ENCODE results near the gene TGFB2. TPM values are rescaled to one million over a fixed set of nuclear protein-coding genes. Genes with fewer than 3 reads are reported as not detected.

TGFB2 gene
- total RNA-seq, 5 donors from 2014 or later (not counting 1 experiment from before 2014, with no cell fraction given): 0.06 to 0.23 (median 0.23) TPM; not detected in 2

DNA sequence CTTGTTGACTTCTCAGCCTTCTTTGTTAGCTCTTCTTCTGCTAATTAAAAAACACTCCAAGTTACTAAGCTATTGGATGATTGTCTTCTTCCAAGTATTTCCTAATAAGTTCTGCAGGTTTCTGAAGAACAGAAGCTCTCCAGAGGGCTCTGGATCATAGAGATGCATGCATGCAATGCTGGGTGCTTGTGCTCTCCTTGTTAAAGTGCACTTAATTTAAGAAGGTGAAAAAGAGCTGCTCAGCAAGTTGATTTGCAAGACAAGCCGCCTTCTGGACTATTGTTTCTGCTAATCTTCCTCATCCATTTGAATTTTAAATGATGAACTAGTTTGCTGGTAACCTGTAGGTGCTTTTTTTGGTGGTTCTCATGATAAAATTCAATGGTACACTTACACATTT lies 43.9 kb upstream of the TGFB2 start:
- H3K4me3 Mint-ChIP-seq: no peak overlapping the region
- no peak for ATAC-seq (replicated peaks in 1 of 4)
- CTCF ChIA-PET: interaction anchor here in 1 of 2 donors (0.6 kb wide), 1 partner anchor 1685 kb away, joined by 3 read pairs; no protein-coding TSS in a partner anchor

GRCh38 chr1:218302155-218302554 lies 43.0 kb upstream of the TGFB2 start:
- H3K4me1 Mint-ChIP-seq: peaks cover 15 to 27% (median 21%) of the 10 kb centered on the region in 3 donors
- ChIA-PET CTCF (interaction anchor here in 1 of 2 donors (0.6 to 0.8 kb wide), 2 partner anchors 16 to 17 kb away, joined by 3 to 4 read pairs; partner anchors contain the start of gene RRP15), POLR2A (no interaction called here)
- 94% methylated on average over 3 of the region's 3 CpGs for whole genome bisulfite sequencing (ENCODE audit: insufficient coverage)
- Histone ChIP-seq H3K36me3 (ENCODE audit: control insufficient read depth in 2 of 2, extremely low read depth in 1 of 2, insufficient read depth in 1 of 2, low read length in 1 of 2) (peaks cover 6 to 24% of the 10 kb centered on the region in 2 donors), H3K4me3 (ENCODE audit: control insufficient read depth in 1 of 2, extremely low read depth in 1 of 2, low read length in 1 of 2) (no peak overlapping the region), H3K27me3 (replicated peaks in 1 of 2; ENCODE audit: control insufficient read depth in 2 of 2, extremely low read depth in 1 of 2, insufficient read depth in 2 of 2, low read length in 1 of 2) (no peaks in the 10 kb centered on the region), H3K27ac (ENCODE audit: low read length) (no peak overlapping the region), H3K4me1 (ENCODE audit: control insufficient read depth in 1 of 2, extremely low read depth in 1 of 2, insufficient read depth in 2 of 2, low read length in 2 of 2) (peaks cover 0 to 2% of the 10 kb centered on the region in 2 experiments), H3K9me3 (no peaks in the 10 kb centered on the region)
- ATAC-seq (replicated peaks in 1 of 4): no peak
- no peak overlapping the region for H3K4me3 Mint-ChIP-seq
- peaks cover 31% of the 10 kb centered on the region for H3K36me3 Mint-ChIP-seq
- no peak for DNase-seq
- H3K27ac Mint-ChIP-seq: no peak overlapping the region
- no peaks in the 10 kb centered on the region for H3K9me3 Mint-ChIP-seq
- no peaks in the 10 kb centered on the region for H3K27me3 Mint-ChIP-seq

More for the DNA sequence above, 43.9 kb upstream of the TGFB2 start:
- H3K9me3 ChIP-seq: no peaks in the 10 kb centered on the region
- H3K27me3 ChIP-seq (replicated peaks in 1 of 2; ENCODE audit: control insufficient read depth in 2 of 2, extremely low read depth in 1 of 2, insufficient read depth in 2 of 2, low read length in 1 of 2): no peaks in the 10 kb centered on the region
- no peak overlapping the region for H3K27ac Mint-ChIP-seq
- peaks cover 6 to 21% of the 10 kb centered on the region in 2 donors for H3K36me3 ChIP-seq (ENCODE audit: control insufficient read depth in 2 of 2, extremely low read depth in 1 of 2, insufficient read depth in 1 of 2, low read length in 1 of 2)
- H3K36me3 Mint-ChIP-seq: peaks cover 29% of the 10 kb centered on the region
- H3K27ac ChIP-seq (ENCODE audit: low read length): no peak overlapping the region
- WGBS (ENCODE audit: insufficient coverage): no CpG with 5 or more reads among the region's 1 CpG
- peaks cover 22 to 31% (median 26%) of the 10 kb centered on the region in 3 donors for H3K4me1 Mint-ChIP-seq
- no peaks in the 10 kb centered on the region for H3K9me3 Mint-ChIP-seq
- DNase-seq: no peak
- H3K4me3 ChIP-seq (ENCODE audit: control insufficient read depth in 1 of 2, extremely low read depth in 1 of 2, low read length in 1 of 2): no peak overlapping the region
- peaks cover 0 to 2% of the 10 kb centered on the region in 2 experiments for H3K4me1 ChIP-seq (ENCODE audit: control insufficient read depth in 1 of 2, extremely low read depth in 1 of 2, insufficient read depth in 2 of 2, low read length in 2 of 2)
- POLR2A ChIA-PET: no interaction called here
- no peaks in the 10 kb centered on the region for H3K27me3 Mint-ChIP-seq

- H3K27me3 ChIP-seq (replicated peaks in 1 of 2; ENCODE audit: control insufficient read depth in 2 of 2, extremely low read depth in 1 of 2, insufficient read depth in 2 of 2, low read length in 1 of 2): no peaks in the 10 kb centered on the region
- CTCF ChIA-PET: no interaction called here
- ATAC-seq (replicated peaks in 1 of 4) (no peak), DNase-seq (no peak)
- POLR2A ChIA-PET: no interaction called here
- Mint-ChIP-seq H3K4me3 (no peak overlapping the region), H3K27me3 (no peaks in the 10 kb centered on the region), H3K9me3 (no peaks in the 10 kb centered on the region), H3K27ac (no peak overlapping the region), H3K4me1 (peaks cover 7 to 21% (median 14%) of the 10 kb centered on the region in 3 donors), H3K36me3 (peaks cover 35% of the 10 kb centered on the region)
- no peaks in the 10 kb centered on the region for H3K9me3 ChIP-seq
- H3K27ac ChIP-seq (ENCODE audit: low read length): no peak overlapping the region
- no peak overlapping the region for H3K4me3 ChIP-seq (ENCODE audit: control insufficient read depth in 1 of 2, extremely low read depth in 1 of 2, low read length in 1 of 2)
- peaks cover 12 to 28% of the 10 kb centered on the region in 2 donors for H3K36me3 ChIP-seq (ENCODE audit: control insufficient read depth in 2 of 2, extremely low read depth in 1 of 2, insufficient read depth in 1 of 2, low read length in 1 of 2)
- H3K4me1 ChIP-seq (ENCODE audit: control insufficient read depth in 1 of 2, extremely low read depth in 1 of 2, insufficient read depth in 2 of 2, low read length in 2 of 2): peaks cover 0 to 2% of the 10 kb centered on the region in 2 experiments
These were observed 41.8 kb upstream of the TGFB2 start for GRCh38 chr1:218303176-218303879.

GRCh38 chr1:218304281-218305039 lies 40.7 kb upstream of the TGFB2 start:
- peaks cover 40% of the 10 kb centered on the region for H3K36me3 Mint-ChIP-seq
- Histone ChIP-seq H3K4me3 (ENCODE audit: control insufficient read depth in 1 of 2, extremely low read depth in 1 of 2, low read length in 1 of 2) (no peak overlapping the region), H3K27me3 (replicated peaks in 1 of 2; ENCODE audit: control insufficient read depth in 2 of 2, extremely low read depth in 1 of 2, insufficient read depth in 2 of 2, low read length in 1 of 2) (no peaks in the 10 kb centered on the region), H3K4me1 (ENCODE audit: control insufficient read depth in 1 of 2, extremely low read depth in 1 of 2, insufficient read depth in 2 of 2, low read length in 2 of 2) (no peaks in the 10 kb centered on the region), H3K9me3 (no peaks in the 10 kb centered on the region), H3K27ac (ENCODE audit: low read length) (no peak overlapping the region), H3K36me3 (ENCODE audit: control insufficient read depth in 2 of 2, extremely low read depth in 1 of 2, insufficient read depth in 1 of 2, low read length in 1 of 2) (peaks cover 13 to 33% of the 10 kb centered on the region in 2 donors)
- peaks cover 6 to 13% (median 8%) of the 10 kb centered on the region in 3 donors for H3K4me1 Mint-ChIP-seq
- H3K27ac Mint-ChIP-seq: no peak overlapping the region
- ChIA-PET CTCF (interaction anchor here in 1 of 2 donors (0.6 kb wide), 1 partner anchor 91 kb away, joined by 4 read pairs; no protein-coding TSS in a partner anchor), POLR2A (no interaction called here)
- WGBS (ENCODE audit: insufficient coverage): 53% methylated on average over 4 of the region's 8 CpGs
- H3K4me3 Mint-ChIP-seq: no peak overlapping the region
- no peaks in the 10 kb centered on the region for H3K27me3 Mint-ChIP-seq
- H3K9me3 Mint-ChIP-seq: no peaks in the 10 kb centered on the region
- DNase-seq (no peak), ATAC-seq (replicated peaks in 1 of 4) (no peak)

DNA sequence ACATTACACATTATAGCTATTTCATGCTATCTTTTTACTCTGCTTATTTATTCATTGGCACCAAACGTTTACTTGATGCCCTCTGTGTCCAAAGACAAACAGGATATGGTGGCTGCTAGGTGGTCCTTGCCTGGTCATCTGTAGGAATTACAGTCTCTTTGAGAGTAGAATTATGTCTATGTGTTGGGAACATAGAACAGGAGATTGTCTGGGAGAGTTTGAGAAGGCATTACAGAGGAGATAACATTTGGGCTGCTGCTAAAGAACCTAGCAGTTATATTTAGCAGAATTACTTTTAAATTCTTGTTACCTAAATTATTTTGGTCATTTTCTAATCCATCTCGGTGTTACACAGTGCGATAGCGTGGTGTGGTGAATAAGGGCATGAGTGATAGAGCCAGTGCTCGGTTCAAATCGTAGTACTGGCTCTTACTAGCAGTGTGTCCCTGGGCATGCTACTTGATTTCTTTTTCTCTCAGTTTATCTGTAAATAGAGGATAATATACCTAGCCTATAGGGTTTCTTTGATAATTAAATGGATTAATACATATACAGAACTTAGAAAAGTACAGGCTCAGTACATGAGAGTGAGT lies 39.6 kb upstream of the TGFB2 start:
- WGBS (ENCODE audit: insufficient coverage): no CpG with 5 or more reads among the region's 6 CpGs
- no peaks in the 10 kb centered on the region for H3K9me3 Mint-ChIP-seq
- H3K27me3 Mint-ChIP-seq: no peaks in the 10 kb centered on the region
- no peak overlapping the region for H3K27ac Mint-ChIP-seq
- peaks cover 46% of the 10 kb centered on the region for H3K36me3 Mint-ChIP-seq
- CTCF ChIA-PET: no interaction called here
- H3K36me3 ChIP-seq (ENCODE audit: control insufficient read depth in 2 of 2, extremely low read depth in 1 of 2, insufficient read depth in 1 of 2, low read length in 1 of 2): peaks cover 13 to 35% of the 10 kb centered on the region in 2 donors
- ATAC-seq (replicated peaks in 1 of 4) (no peak), DNase-seq (no peak)
- H3K27ac ChIP-seq (ENCODE audit: low read length): no peak overlapping the region
- no peak overlapping the region for H3K4me3 ChIP-seq (ENCODE audit: control insufficient read depth in 1 of 2, extremely low read depth in 1 of 2, low read length in 1 of 2)
- no peaks in the 10 kb centered on the region for H3K27me3 ChIP-seq (replicated peaks in 1 of 2; ENCODE audit: control insufficient read depth in 2 of 2, extremely low read depth in 1 of 2, insufficient read depth in 2 of 2, low read length in 1 of 2)
- H3K4me1 Mint-ChIP-seq: peaks cover 2 to 9% (median 8%) of the 10 kb centered on the region in 3 donors
- no peaks in the 10 kb centered on the region for H3K4me1 ChIP-seq (ENCODE audit: control insufficient read depth in 1 of 2, extremely low read depth in 1 of 2, insufficient read depth in 2 of 2, low read length in 2 of 2)
- H3K4me3 Mint-ChIP-seq: no peak overlapping the region
- POLR2A ChIA-PET: no interaction called here
- no peaks in the 10 kb centered on the region for H3K9me3 ChIP-seq

- H3K4me3 Mint-ChIP-seq: no peak overlapping the region
- no peaks in the 10 kb centered on the region for H3K4me1 Mint-ChIP-seq
- H3K4me1 ChIP-seq (ENCODE audit: control insufficient read depth in 1 of 2, extremely low read depth in 1 of 2, insufficient read depth in 2 of 2, low read length in 2 of 2): no peaks in the 10 kb centered on the region
- peaks cover 39% of the 10 kb centered on the region for H3K36me3 Mint-ChIP-seq
- WGBS (ENCODE audit: insufficient coverage): 75% methylated on average over 2 of the region's 2 CpGs
- H3K36me3 ChIP-seq (ENCODE audit: control insufficient read depth in 2 of 2, extremely low read depth in 1 of 2, insufficient read depth in 1 of 2, low read length in 1 of 2): peaks cover 6 to 14% of the 10 kb centered on the region in 2 donors
- no peaks in the 10 kb centered on the region for H3K9me3 Mint-ChIP-seq
- H3K27ac ChIP-seq (ENCODE audit: low read length): no peak overlapping the region
- no peaks in the 10 kb centered on the region for H3K27me3 Mint-ChIP-seq
- no peak overlapping the region for H3K4me3 ChIP-seq (ENCODE audit: control insufficient read depth in 1 of 2, extremely low read depth in 1 of 2, low read length in 1 of 2)
- no peaks in the 10 kb centered on the region for H3K9me3 ChIP-seq
- CTCF ChIA-PET: no interaction called here
- ATAC-seq (replicated peaks in 1 of 4): no peak
- no peaks in the 10 kb centered on the region for H3K27me3 ChIP-seq (replicated peaks in 1 of 2; ENCODE audit: control insufficient read depth in 2 of 2, extremely low read depth in 1 of 2, insufficient read depth in 2 of 2, low read length in 1 of 2)
- POLR2A ChIA-PET: no interaction called here
- H3K27ac Mint-ChIP-seq: no peak overlapping the region
- no peak for DNase-seq
These were observed 32.6 kb upstream of the TGFB2 start for GRCh38 chr1:218312509-218312908.
